SK-N-SH (cell line): ENCODE data around the gene GAS2L2. TPM values are rescaled to one million over a fixed set of nuclear protein-coding genes. Genes with fewer than 3 reads are reported as not detected.

ENCODE experiments used
- CTCF ChIA-PET: fragments of 300-600, 350-600 bp; formaldehyde crosslinking; extraction: SDS; loops from one replicate; lab custom pipeline; 2021; lab: Yijun Ruan, JAX
- POLR2A ChIA-PET: fragments of 350-600 bp; sonication (Branson Sonifier 250); formaldehyde crosslinking; extraction: SDS; loops from one replicate; lab custom pipeline; 2020; ENCODE audit warnings: antibody characterized with exemption, inconsistent platforms; lab: Yijun Ruan, JAX
- DNase-seq: peaks from one replicate; pipeline ENCODE4 v3.0.0; 2012
- H2AFZ ChIP-seq: fragments of 200-600 bp; sonication (generic); 2 replicates; pipeline ENCODE4 v1.8.1; 2016; ENCODE audit warnings: antibody characterized with exemption, mild to moderate bottlenecking, low read depth
- H3F3A ChIP-seq: fragments of 200-600 bp; sonication (generic); replicated peaks from 2 replicates; pipeline ENCODE3; 2016; ENCODE audit warnings: antibody characterized with exemption, mild to moderate bottlenecking; ENCODE audit not compliant: insufficient read depth
- H3K27ac ChIP-seq, 2 experiments: fragments of 200-500 bp in 1 of 2; fragments of 200-600 bp in 1 of 2; sonication (Bioruptor generic) in 1 of 2; sonication (generic), shearing (Covaris generic) in 1 of 2; 2 replicates each; pipeline versions ENCODE4 v1.5.1 to v1.6.1; 2014 to 2016; ENCODE audit warnings: low read depth in 2 of 2, inconsistent platforms in 1 of 2, low read length in 1 of 2, mild to moderate bottlenecking in 1 of 2, mixed read lengths in 1 of 2
- H3K27me3 ChIP-seq: fragments of 200-600 bp; sonication (generic), shearing (Covaris generic); 2 replicates; pipeline ENCODE4 v1.6.1; 2016; ENCODE audit warnings: mixed run types; ENCODE audit not compliant: insufficient read depth
- H3K36me3 ChIP-seq, 2 experiments: fragments of 200-500 bp in 1 of 2; fragments of 200-600 bp in 1 of 2; sonication (Bioruptor generic) in 1 of 2; sonication (generic) in 1 of 2; replicated peaks in 1 of 2; 2 replicates each; pipeline versions ENCODE3 to v1.5.1; 2014 to 2016; ENCODE audit warnings: low read length in 1 of 2, mild to moderate bottlenecking in 1 of 2; ENCODE audit not compliant: insufficient read depth in 2 of 2, control insufficient read depth in 1 of 2
- H3K4me1 ChIP-seq, 2 experiments: fragments of 200-500 bp in 1 of 2; fragments of 200-600 bp in 1 of 2; sonication (Bioruptor generic) in 1 of 2; sonication (generic), shearing (Covaris generic) in 1 of 2; 2 replicates each; pipeline versions ENCODE4 v1.5.1 to v1.6.1; 2014 to 2016; ENCODE audit warnings: low read depth in 1 of 2, low read length in 1 of 2, mixed run types in 1 of 2; ENCODE audit not compliant: insufficient read depth in 2 of 2, control insufficient read depth in 1 of 2
- H3K4me2 ChIP-seq: fragments of 200-600 bp; sonication (generic), shearing (Covaris generic); 2 replicates; pipeline ENCODE4 v1.6.1; 2017; ENCODE audit warnings: mixed run types
- H3K4me3 ChIP-seq, 2 experiments: fragments of 200-500 bp in 1 of 2; fragments of 200-600 bp in 1 of 2; sonication (Bioruptor generic) in 1 of 2; sonication (generic), shearing (Covaris generic) in 1 of 2; 2 replicates each; pipeline versions ENCODE4 v1.5.1 to v1.8.1; 2014 to 2016; ENCODE audit warnings: low read depth in 2 of 2, inconsistent platforms in 1 of 2, low read length in 1 of 2, mild to moderate bottlenecking in 1 of 2, mixed read lengths in 1 of 2, moderate library complexity in 1 of 2
- H3K79me2 ChIP-seq: fragments of 200-600 bp; sonication (generic); 2 replicates; pipeline ENCODE4 v1.8.1; 2017; ENCODE audit warnings: mild to moderate bottlenecking; ENCODE audit not compliant: insufficient read depth
- H3K9ac ChIP-seq: fragments of 200-600 bp; sonication (generic); 2 replicates; pipeline ENCODE4 v1.6.1; 2017; ENCODE audit warnings: mixed run types
- H3K9me2 ChIP-seq: fragments of 200-600 bp; sonication (generic); 2 replicates; pipeline ENCODE4 v1.6.1; 2017; ENCODE audit warnings: mixed run types
- H3K9me3 ChIP-seq: fragments of 200-600 bp; sonication (generic); 2 replicates; pipeline ENCODE4 v1.6.1; 2017; ENCODE audit warnings: mixed run types, mild to moderate bottlenecking, moderate library complexity
- H4K20me1 ChIP-seq: fragments of 200-600 bp; sonication (generic); 2 replicates; pipeline ENCODE4 v1.6.1; 2017; ENCODE audit warnings: mild to moderate bottlenecking, mixed run types; ENCODE audit not compliant: insufficient read depth
- CHD2 ChIP-seq: fragments of 150-350 bp; IDR thresholded peaks from 2 replicates; pipeline ENCODE4 v1.6.1; 2018; ENCODE audit warnings: low read length; ENCODE audit not compliant: partially characterized antibody
- EZH2phosphoT487 ChIP-seq: fragments of 200-600 bp; sonication (generic); IDR thresholded peaks from 2 replicates; pipeline ENCODE4 v1.6.1; 2017; ENCODE audit warnings: low read depth, mixed run types, mild to moderate bottlenecking, antibody characterized with exemption, moderate library complexity, borderline replicate concordance
- FOXJ3 ChIP-seq: sonication (generic); formaldehyde crosslinking; IDR thresholded peaks from 2 replicates; pipeline ENCODE4 v1.5.1; 2020; ENCODE audit warnings: mild to moderate bottlenecking, missing genetic modification reagents
- FOXM1 ChIP-seq: IDR thresholded peaks from 2 replicates; pipeline ENCODE4 v1.4.0; 2012; ENCODE audit warnings: low read depth, mild to moderate bottlenecking
- GABPA ChIP-seq: IDR thresholded peaks from 2 replicates; pipeline ENCODE4 v1.4.0; 2012; ENCODE audit warnings: low read depth, mild to moderate bottlenecking
- GATA2 ChIP-seq: sonication (generic); formaldehyde crosslinking; IDR thresholded peaks from 2 replicates; pipeline ENCODE4 v1.5.0; 2020; ENCODE audit warnings: mild to moderate bottlenecking, missing genetic modification reagents
- IRF3 ChIP-seq: fragments of 150-350 bp; IDR thresholded peaks from 2 replicates; pipeline ENCODE4 v1.6.1; 2016; ENCODE audit warnings: mild to moderate bottlenecking, low read depth, low read length
- JUND ChIP-seq: IDR thresholded peaks from 2 replicates; pipeline ENCODE4 v1.4.0; 2012
- MAX ChIP-seq: IDR thresholded peaks from 2 replicates; pipeline ENCODE4 v1.4.0; 2012; ENCODE audit warnings: low read depth
- MXI1 ChIP-seq: IDR thresholded peaks from 2 replicates; pipeline ENCODE4 v1.6.1; 2012; ENCODE audit warnings: mild to moderate bottlenecking, low read depth, low read length, improper control_type of control experiment
- NRF1 ChIP-seq: IDR thresholded peaks from 2 replicates; pipeline ENCODE4 v1.6.1; 2012; ENCODE audit warnings: low read depth, mild to moderate bottlenecking, low read length
- POLR2AphosphoS5 ChIP-seq: IDR thresholded peaks from 2 replicates; pipeline ENCODE4 v1.6.1; 2012; ENCODE audit warnings: low read depth, low read length
- RAD21 ChIP-seq: IDR thresholded peaks from 2 replicates; pipeline ENCODE4 v1.6.1; 2012; ENCODE audit warnings: mild to moderate bottlenecking, low read length
- RCOR1 ChIP-seq: fragments of 150-350 bp; IDR thresholded peaks from 2 replicates; pipeline ENCODE4 v1.6.1; 2017; ENCODE audit warnings: antibody characterized with exemption, low read length
- RFX5 ChIP-seq: IDR thresholded peaks from 2 replicates; pipeline ENCODE4 v1.6.1; 2012; ENCODE audit warnings: mild to moderate bottlenecking, improper control_type of control experiment, low read length
- RXRA ChIP-seq: IDR thresholded peaks from 2 replicates; pipeline ENCODE4 v1.4.0; 2012; ENCODE audit warnings: low read depth, mild to moderate bottlenecking, borderline replicate concordance
- SMC3 ChIP-seq: IDR thresholded peaks from 2 replicates; pipeline ENCODE4 v1.6.1; 2012; ENCODE audit warnings: low read depth, low read length, improper control_type of control experiment
- TAF1 ChIP-seq: IDR thresholded peaks from 2 replicates; pipeline ENCODE4 v1.6.1; 2012; ENCODE audit warnings: low read depth, mild to moderate bottlenecking, low read length, moderate library complexity, borderline replicate concordance
- TCF12 ChIP-seq: IDR thresholded peaks from 2 replicates; pipeline ENCODE4 v1.4.0; 2012
- TEAD4 ChIP-seq: IDR thresholded peaks from 2 replicates; pipeline ENCODE4 v1.4.0; 2012; ENCODE audit warnings: mild to moderate bottlenecking, borderline replicate concordance; ENCODE audit not compliant: insufficient read depth
- YY1 ChIP-seq: IDR thresholded peaks from 2 replicates; pipeline ENCODE4 v1.4.0; 2012; ENCODE audit warnings: low read depth, mild to moderate bottlenecking
- WGBS: methylation state at CpG from one replicate; pipeline ENCODE4 v1.1.6; 2017; ENCODE audit warnings: low lambda C conversion rate; 5-methylcytosine and 5-hydroxymethylcytosine counted together
- polyA plus RNA-seq, 3 experiments: library from polyadenylated mRNA; depleted of rRNA; stranded (reverse); fragments of >200 nt; gene quantifications; 2 replicates each; pipeline ENCODE4 v1.2.3, GENCODE V29; 2012
- TF ChIP-seq, protein P1 (sequence below): fragments of 150-350 bp; IDR thresholded peaks from 2 replicates; pipeline ENCODE4 v1.6.1; 2017; ENCODE audit warnings: antibody characterized with exemption, low read length, low read depth, borderline replicate concordance

The GAS2L2 gene
- polyA plus RNA-seq, 1 of the 3 experiments (the other 2 are of a cell fraction): not detected

DNA sequence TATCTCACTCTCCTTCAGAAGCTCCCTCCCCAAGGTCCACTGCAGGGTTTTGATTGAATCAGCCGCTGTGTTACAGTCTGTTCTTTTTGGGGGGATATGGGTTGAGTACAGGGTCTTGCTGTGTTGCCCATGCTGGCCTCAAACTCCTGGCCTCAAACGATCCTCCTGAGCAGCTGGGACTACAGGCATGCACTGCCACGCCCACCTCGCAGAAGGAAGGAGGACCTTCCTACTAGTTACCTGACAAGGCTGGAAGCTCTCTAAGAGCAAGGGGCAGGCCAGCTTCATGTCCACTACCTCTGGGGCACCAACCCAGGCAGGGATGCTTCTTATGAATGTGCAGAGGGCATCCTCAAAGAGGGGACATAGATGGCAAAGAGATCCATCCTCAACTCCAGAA, 44.3 kb upstream of the GAS2L2 start:
- Histone ChIP-seq H2AFZ (no peak overlapping the region), H3F3A (no peaks in the 10 kb centered on the region), H3K27me3 (peaks cover 42% of the 10 kb centered on the region), H3K4me3 (no peak overlapping the region), H3K9ac (no peak overlapping the region), H3K36me3 (no peaks in the 10 kb centered on the region), H3K27ac (no peak overlapping the region), H3K9me2 (no peaks in the 10 kb centered on the region), H3K79me2 (no peaks in the 10 kb centered on the region), H3K9me3 (no peaks in the 10 kb centered on the region), H3K4me2 (no peak overlapping the region), H4K20me1 (no peaks in the 10 kb centered on the region), H3K4me1 (peaks cover 0 to 55% of the 10 kb centered on the region in 2 experiments; a peak in 2 of 4 replicates)
- CTCF ChIA-PET: interaction anchor here (2.0 to 7.0 kb wide), 4 partner anchors 11 to 32 kb away, joined by 6 to 99 read pairs (median 9); partner anchors contain the start of gene TAF15
- POLR2A ChIA-PET: interaction anchor here (1.1 kb wide), 1 partner anchor 10 kb away, joined by 4 read pairs; no protein-coding TSS in a partner anchor
- TF ChIP-seq MAX (no peak), CHD2 (no peak), RAD21 (no peak), RCOR1 (no peak), POLR2AphosphoS5 (no peak), JUND (no peak), EZH2phosphoT487 (no peak), TCF12 (no peak), MXI1 (no peak), GABPA (no peak), YY1 (no peak), GATA2 (CRISPR knock-in tag) (no peak), FOXJ3 (no peak), TEAD4 (no peak), TAF1 (no peak), NRF1 (no peak), RFX5 (no peak), SMC3 (no peak)
- TF ChIP-seq, protein P1, sequence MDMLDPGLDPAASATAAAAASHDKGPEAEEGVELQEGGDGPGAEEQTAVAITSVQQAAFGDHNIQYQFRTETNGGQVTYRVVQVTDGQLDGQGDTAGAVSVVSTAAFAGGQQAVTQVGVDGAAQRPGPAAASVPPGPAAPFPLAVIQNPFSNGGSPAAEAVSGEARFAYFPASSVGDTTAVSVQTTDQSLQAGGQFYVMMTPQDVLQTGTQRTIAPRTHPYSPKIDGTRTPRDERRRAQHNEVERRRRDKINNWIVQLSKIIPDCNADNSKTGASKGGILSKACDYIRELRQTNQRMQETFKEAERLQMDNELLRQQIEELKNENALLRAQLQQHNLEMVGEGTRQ: no peak
- 66% methylated on average over 2 of the region's 4 CpGs for WGBS
- DNase-seq: no peak

DNA sequence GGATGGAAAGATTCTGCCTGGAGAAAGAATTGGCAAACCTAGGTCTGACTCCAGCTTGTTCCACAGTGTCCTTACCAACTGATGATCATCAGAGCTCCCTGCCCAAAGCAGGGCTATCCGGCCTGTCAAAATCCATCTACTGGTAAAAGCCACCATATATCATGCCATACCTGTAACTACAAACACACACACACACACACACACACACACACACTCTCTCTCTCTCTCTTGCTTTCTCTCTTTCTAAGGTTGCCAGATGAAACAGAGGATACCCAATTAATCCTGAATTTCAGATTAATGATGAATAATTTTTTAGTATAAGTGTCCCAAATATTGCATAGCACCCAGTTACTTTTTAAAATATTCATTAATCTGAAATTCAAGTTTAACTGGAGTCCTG, 43.9 kb upstream of the GAS2L2 start:
- TF ChIP-seq, protein P1: no peak
- TF ChIP-seq MAX (no peak), IRF3 (no peak), TAF1 (no peak), RXRA (no peak), RFX5 (no peak), FOXM1 (no peak)
- 81% methylated on average over 1 of the region's 1 CpG for WGBS
- Histone ChIP-seq H3K79me2 (no peaks in the 10 kb centered on the region), H3K9me2 (no peaks in the 10 kb centered on the region), H3K27ac (no peak overlapping the region), H3K27me3 (peaks cover 47% of the 10 kb centered on the region), H3K9ac (no peak overlapping the region), H2AFZ (no peak overlapping the region), H4K20me1 (no peaks in the 10 kb centered on the region), H3K4me3 (no peak overlapping the region), H3K4me2 (no peak overlapping the region), H3K4me1 (peaks cover 0 to 56% of the 10 kb centered on the region in 2 experiments; a peak in 2 of 4 replicates), H3F3A (no peaks in the 10 kb centered on the region), H3K9me3 (no peaks in the 10 kb centered on the region), H3K36me3 (no peaks in the 10 kb centered on the region)
- DNase-seq: no peak
- POLR2A ChIA-PET: interaction anchor here (1.1 kb wide), 1 partner anchor 10 kb away, joined by 4 read pairs; no protein-coding TSS in a partner anchor
- CTCF ChIA-PET: interaction anchor here (1.3 to 7.0 kb wide), 6 partner anchors 8 to 31 kb away, joined by 3 to 99 read pairs (median 9); partner anchors contain the start of gene TAF15
